Bone marrow (tissue), 2 donors: ENCODE data around the gene SUMF1.
A peak's percentile ranks its signal among the peaks of the same experiment; 100 is the strongest.

Experiments
- DNase-seq, 2 donors: peaks; one replicate each; lab custom pipeline; 2025; lab: John Stamatoyannopoulos, UW

Gene SUMF1

GRCh38 chr3:4413467-4413866 is 53.6 kb downstream of the SUMF1 start:
- DNase-seq, result no peak

GRCh38 chr3:4411833-4412232 is 55.2 kb downstream of the SUMF1 start:
- DNase-seq, result no peak

GRCh38 chr3:4411236-4411635 is 55.8 kb downstream of the SUMF1 start:
- DNase-seq, result no peak

- DNase-seq, result no peak
Measured at GRCh38 chr3:4410606-4411005, 56.5 kb downstream of the SUMF1 start.

- peak in 1 of 2 donors; percentile 18 for DNase-seq
Measured at GRCh38 chr3:4409971-4410573, 57.0 kb downstream of the SUMF1 start.

- DNase-seq, result no peak
Measured at GRCh38 chr3:4409415-4409814, 57.7 kb downstream of the SUMF1 start.

GRCh38 chr3:4408958-4409357 is 58.1 kb downstream of the SUMF1 start:
- DNase-seq, result no peak

- DNase-seq, result no peak
Measured at GRCh38 chr3:4407941-4408340, 59.1 kb downstream of the SUMF1 start.

- DNase-seq, result no peak
Measured at GRCh38 chr3:4406746-4407568, 60.1 kb downstream of the SUMF1 start.

GRCh38 chr3:4404881-4405280 is 62.2 kb downstream of the SUMF1 start:
- DNase-seq, result no peak

GRCh38 chr3:4401441-4401840 is 65.6 kb downstream of the SUMF1 start:
- no peak for DNase-seq

- no peak for DNase-seq
Measured at GRCh38 chr3:4399476-4399875, 67.6 kb downstream of the SUMF1 start.

- DNase-seq, result no peak
Measured at GRCh38 chr3:4398941-4399245, 68.2 kb downstream of the SUMF1 start.

- DNase-seq, result peak in 1 of 2 donors; percentile 39
Measured at GRCh38 chr3:4398120-4398940, 68.7 kb downstream of the SUMF1 start.

GRCh38 chr3:4397466-4397865 is 69.6 kb downstream of the SUMF1 start:
- DNase-seq, result no peak

- no peak for DNase-seq
Measured at GRCh38 chr3:4396542-4396941, 70.5 kb downstream of the SUMF1 start.

- DNase-seq, result no peak
Measured at GRCh38 chr3:4396006-4396405, 71.1 kb downstream of the SUMF1 start.

GRCh38 chr3:4395448-4395847 is 71.6 kb downstream of the SUMF1 start:
- DNase-seq, result no peak

- DNase-seq, result no peak
Measured at GRCh38 chr3:4394567-4394966, 72.5 kb downstream of the SUMF1 start.

GRCh38 chr3:4394048-4394447 is 73.0 kb downstream of the SUMF1 start:
- DNase-seq, result peak; percentile 1 to 91

- no peak for DNase-seq
Measured at GRCh38 chr3:4392992-4393391, 74.1 kb downstream of the SUMF1 start.

- no peak for DNase-seq
Measured at GRCh38 chr3:4387210-4388204, 79.6 kb downstream of the SUMF1 start.
